ENCODE results near the gene LIMS1.

GRCh38 chr2:108643261-108643849 is 109.1 kb downstream of the LIMS1 start:
- TF ChIP-seq, protein P1, sequence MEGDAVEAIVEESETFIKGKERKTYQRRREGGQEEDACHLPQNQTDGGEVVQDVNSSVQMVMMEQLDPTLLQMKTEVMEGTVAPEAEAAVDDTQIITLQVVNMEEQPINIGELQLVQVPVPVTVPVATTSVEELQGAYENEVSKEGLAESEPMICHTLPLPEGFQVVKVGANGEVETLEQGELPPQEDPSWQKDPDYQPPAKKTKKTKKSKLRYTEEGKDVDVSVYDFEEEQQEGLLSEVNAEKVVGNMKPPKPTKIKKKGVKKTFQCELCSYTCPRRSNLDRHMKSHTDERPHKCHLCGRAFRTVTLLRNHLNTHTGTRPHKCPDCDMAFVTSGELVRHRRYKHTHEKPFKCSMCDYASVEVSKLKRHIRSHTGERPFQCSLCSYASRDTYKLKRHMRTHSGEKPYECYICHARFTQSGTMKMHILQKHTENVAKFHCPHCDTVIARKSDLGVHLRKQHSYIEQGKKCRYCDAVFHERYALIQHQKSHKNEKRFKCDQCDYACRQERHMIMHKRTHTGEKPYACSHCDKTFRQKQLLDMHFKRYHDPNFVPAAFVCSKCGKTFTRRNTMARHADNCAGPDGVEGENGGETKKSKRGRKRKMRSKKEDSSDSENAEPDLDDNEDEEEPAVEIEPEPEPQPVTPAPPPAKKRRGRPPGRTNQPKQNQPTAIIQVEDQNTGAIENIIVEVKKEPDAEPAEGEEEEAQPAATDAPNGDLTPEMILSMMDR (IDR thresholded peaks at IDR 0.05) = no peak
- no peak for TF ChIP-seq POLR2AphosphoS5 (IDR thresholded peaks at IDR 0.05)
- TF ChIP-seq POLR2A (IDR thresholded peaks at IDR 0.05) = no peak
